K562 (cell line): ENCODE results near the gene RAD54L. TPM values are rescaled to one million over a fixed set of nuclear protein-coding genes. Genes with fewer than 3 reads are reported as not detected.

Experiments used
- ATAC-seq: fragments of 200-7000 bp; cut with Tn5 transposase; 3 replicates; pipeline ENCODE4 v1.9.1; 2020; ENCODE audit warnings: moderate library complexity
- BruUV-seq: library from RNA; stranded (reverse); fragments of 400-500 nt; replicated peaks from 2 replicates; lab custom pipeline; 2021; lab: Mats Ljungman, UMichigan
- CTCF ChIA-PET: fragments of 300-600 bp; formaldehyde crosslinking; extraction: SDS; loops from one replicate; lab custom pipeline; 2021; ENCODE audit warnings: low intra/inter-chr PET ratio; lab: Yijun Ruan, JAX
- POLR2A ChIA-PET: fragments of 300-600, 350-650 bp; sonication (Branson Sonifier 250); formaldehyde crosslinking; extraction: SDS; loops from one replicate; lab custom pipeline; 2021; ENCODE audit warnings: antibody characterized with exemption, inconsistent platforms; lab: Yijun Ruan, JAX
- DNase-seq, 4 experiments: peaks; one replicate each; pipeline versions ENCODE4 v3.0.0 to v3.0.0-alpha.2; 2011 to 2018; ENCODE audit warnings: low spot score in 3 of 4, mixed read lengths in 3 of 4; ENCODE audit errors: extremely low read depth in 1 of 4
- FAIRE-seq: peaks from 2 replicates; lab custom pipeline; 2011; peaks lifted over from hg19 to GRCh38; lab: Jason Lieb, UNC
- H2AFZ ChIP-seq: 2 replicates; pipeline ENCODE4 v1.6.0; 2011; ENCODE audit warnings: low read depth, low read length, control low read depth, inconsistent platforms
- H3K27ac ChIP-seq: fragments of 200-600 bp; 3 replicates; pipeline ENCODE4 v1.8.0; 2011; ENCODE audit warnings: low read depth, mild to moderate bottlenecking, control low read depth, inconsistent platforms, low read length, moderate library complexity, mixed read lengths; ENCODE audit errors: extremely low read depth
- H3K27me3 ChIP-seq, 2 experiments: fragments of 300-600 bp in 1 of 2; 2 replicates in 1 of 2; 3 replicates in 1 of 2; pipeline versions ENCODE4 v1.6.0 to v1.8.0; 2011; ENCODE audit warnings: inconsistent platforms in 2 of 2, low read length in 2 of 2, mild to moderate bottlenecking in 1 of 2, mixed read lengths in 1 of 2, moderate library complexity in 1 of 2; ENCODE audit not compliant: control insufficient read depth in 2 of 2, insufficient read depth in 2 of 2
- H3K36me3 ChIP-seq: fragments of 300-600 bp; 3 replicates; pipeline ENCODE4 v1.8.0; 2011; ENCODE audit warnings: mild to moderate bottlenecking, low read length, inconsistent platforms; ENCODE audit not compliant: control insufficient read depth, insufficient read depth
- H3K4me1 ChIP-seq, 2 experiments: fragments of 200-600 bp in 1 of 2; replicated peaks in 1 of 2; 2 replicates in 1 of 2; 3 replicates in 1 of 2; pipeline versions ENCODE4 v1.5.1 to v1.8.0; 2011; ENCODE audit warnings: inconsistent platforms in 2 of 2, low read length in 2 of 2, mild to moderate bottlenecking in 1 of 2, mixed read lengths in 1 of 2, moderate library complexity in 1 of 2; ENCODE audit not compliant: control insufficient read depth in 2 of 2, insufficient read depth in 2 of 2
- H3K4me2 ChIP-seq: 2 replicates; pipeline ENCODE4 v1.6.1; 2011; ENCODE audit warnings: low read length, control low read depth, inconsistent platforms, mixed read lengths; ENCODE audit not compliant: insufficient read depth
- H3K4me3 ChIP-seq: fragments of 200-600 bp; sonication (generic), shearing (Covaris generic); 2 replicates; pipeline ENCODE4 v1.5.1; 2016; ENCODE audit warnings: control low read depth, inconsistent platforms
- H3K79me2 ChIP-seq: fragments of 200-600 bp; 3 replicates; pipeline ENCODE4 v1.8.0; 2011; ENCODE audit warnings: low read length, inconsistent platforms; ENCODE audit not compliant: control insufficient read depth, insufficient read depth
- H3K9ac ChIP-seq, 2 experiments: 2 replicates each; pipeline versions ENCODE4 v1.6.0 to v1.6.1; 2011; ENCODE audit warnings: low read depth in 2 of 2, low read length in 2 of 2, control low read depth in 1 of 2, inconsistent platforms in 1 of 2, mild to moderate bottlenecking in 1 of 2, mixed read lengths in 1 of 2; ENCODE audit not compliant: insufficient read depth in 1 of 2
- H3K9me1 ChIP-seq: one replicate; pipeline ENCODE4 v1.6.0; 2011; ENCODE audit warnings: inconsistent platforms, mild to moderate bottlenecking, low read length, moderate library complexity; ENCODE audit not compliant: control insufficient read depth, insufficient read depth
- H3K9me3 ChIP-seq: replicated peaks from 2 replicates; pipeline ENCODE4 v1.5.1; 2011; ENCODE audit warnings: low read depth, low read length, inconsistent platforms; ENCODE audit not compliant: control insufficient read depth, insufficient read depth
- H4K20me1 ChIP-seq: replicated peaks from 2 replicates; pipeline ENCODE4 v1.6.1; 2011; ENCODE audit warnings: low read length, inconsistent platforms, mixed read lengths; ENCODE audit not compliant: control insufficient read depth, insufficient read depth
- FOXP1 ChIP-seq: sonication (generic); formaldehyde crosslinking; IDR thresholded peaks from 2 replicates; pipeline ENCODE4 v1.8.0; 2022; ENCODE audit warnings: mild to moderate bottlenecking, missing genetic modification reagents
- JUN ChIP-seq, 2 experiments: sonication (generic) in 1 of 2; formaldehyde crosslinking in 1 of 2; IDR thresholded peaks; 2 replicates each; pipeline versions ENCODE4 v1.6.1 to v1.8.0; 2012 to 2022; ENCODE audit warnings: borderline replicate concordance in 2 of 2, mild to moderate bottlenecking in 2 of 2, improper control_type of control experiment in 1 of 2, low read depth in 1 of 2, low read length in 1 of 2, missing genetic modification reagents in 1 of 2
- MCM7 ChIP-seq, 2 experiments: fragments of 450-650 bp; IDR thresholded peaks; 2 replicates each; pipeline ENCODE4 v1.6.1; 2016 to 2018
- PML ChIP-seq: IDR thresholded peaks from 2 replicates; pipeline ENCODE4 v1.6.1; 2012; ENCODE audit warnings: low read length, inconsistent platforms
- SRSF7 ChIP-seq: fragments of 200-400 bp; formaldehyde crosslinking; optimal IDR thresholded peaks from 2 replicates; pipeline ENCODE3; 2017; ENCODE audit warnings: mild to moderate bottlenecking, low read depth, low read length
- THRAP3 ChIP-seq: fragments of 450-650 bp; IDR thresholded peaks from 2 replicates; pipeline ENCODE4 v1.6.1; 2016; ENCODE audit warnings: mild to moderate bottlenecking, inconsistent platforms, borderline replicate concordance
- XRCC3 ChIP-seq: fragments of 450-650 bp; IDR thresholded peaks from 2 replicates; pipeline ENCODE4 v1.6.1; 2017; ENCODE audit warnings: mild to moderate bottlenecking, moderate library complexity
- WGBS: fragments of 100-300 bp; shearing (Covaris generic); methylation state at CpG from one replicate; pipeline ENCODE4 v1.1.6; 2016; ENCODE audit warnings: low coverage, mixed read lengths; ENCODE audit not compliant: insufficient coverage; ENCODE audit errors: missing lambda C conversion rate; 5-methylcytosine and 5-hydroxymethylcytosine counted together
- in situ Hi-C: fragments of 300-500 bp; cut with MboI; formaldehyde crosslinking; loops from 4 replicates; pipeline ENCODE4 v1.15.0; 2018; ENCODE audit warnings: inconsistent platforms, mixed read lengths
- intact Hi-C: fragments of 100-400 bp; cut with micrococcal nuclease; formaldehyde crosslinking; loops from 2 replicates; pipeline ENCODE4 v1.14.2; 2022
- polyA plus RNA-seq, 8 experiments: library from polyadenylated mRNA; depleted of rRNA in 4 of 8; stranded (reverse) in 5 of 8; unstranded in 3 of 8; fragments of >200 nt; fragmentation: Nextera tagmentation in 2 of 8; fragmentation: Illumina TruSeq in 1 of 8; extraction: Ambion mirVana in 2 of 8; extraction: Trizol in 1 of 8; gene quantifications; 2 replicates each; pipeline versions ENCODE4 v1.2.1 to v1.2.3, GENCODE V29; 2011 to 2014; ENCODE audit warnings: inconsistent platforms in 1 of 8, missing spikeins in 1 of 8
- total RNA-seq, 7 experiments: library from RNA; depleted of rRNA in 6 of 7; stranded (reverse); fragments of >200 nt in 6 of 7; fragmentation: Illumina TruSeq in 2 of 7; extraction: Trizol in 2 of 7; gene quantifications; 2 replicates each; pipeline versions ENCODE4 v1.2.1 to v1.2.3, GENCODE V29; 2011 to 2021; ENCODE audit warnings: low replicate concordance in 1 of 7
- TF ChIP-seq, protein P1 (sequence below), 2 experiments: IDR thresholded peaks; 2 replicates each; pipeline ENCODE4 v1.6.1; 2011; ENCODE audit warnings: borderline replicate concordance in 1 of 2, control low read depth in 1 of 2, low read depth in 1 of 2, low read length in 1 of 2, mild to moderate bottlenecking in 1 of 2, mixed read lengths in 1 of 2, moderate library complexity in 1 of 2; ENCODE audit not compliant: insufficient read depth in 1 of 2, insufficient read length in 1 of 2, poor library complexity in 1 of 2, severe bottlenecking in 1 of 2; ENCODE audit errors: extremely low read depth in 1 of 2
- TF ChIP-seq, protein P2 (sequence below): fragments of 250-450 bp; sonication (Bioruptor Pico); IDR thresholded peaks from 2 replicates; pipeline ENCODE4 v1.8.0; 2021; ENCODE audit warnings: mild to moderate bottlenecking, moderate library complexity
- TF ChIP-seq, protein P3 (sequence below), 2 experiments: IDR thresholded peaks in 1 of 2; conservative IDR thresholded peaks in 1 of 2; 2 replicates each; pipeline ENCODE4 v1.6.1; 2016; ENCODE audit warnings: low read depth in 2 of 2, mild to moderate bottlenecking in 1 of 2, missing compliant biosample characterization in 1 of 2, missing genetic modification characterization in 1 of 2, moderate library complexity in 1 of 2

Gene RAD54L
- total and polyA plus RNA-seq, 9 of the 15 experiments (the other 6 are each of a cell fraction or from before 2014, with no cell fraction given), result 17.9 to 92.3 (median 37.5) TPM

DNA sequence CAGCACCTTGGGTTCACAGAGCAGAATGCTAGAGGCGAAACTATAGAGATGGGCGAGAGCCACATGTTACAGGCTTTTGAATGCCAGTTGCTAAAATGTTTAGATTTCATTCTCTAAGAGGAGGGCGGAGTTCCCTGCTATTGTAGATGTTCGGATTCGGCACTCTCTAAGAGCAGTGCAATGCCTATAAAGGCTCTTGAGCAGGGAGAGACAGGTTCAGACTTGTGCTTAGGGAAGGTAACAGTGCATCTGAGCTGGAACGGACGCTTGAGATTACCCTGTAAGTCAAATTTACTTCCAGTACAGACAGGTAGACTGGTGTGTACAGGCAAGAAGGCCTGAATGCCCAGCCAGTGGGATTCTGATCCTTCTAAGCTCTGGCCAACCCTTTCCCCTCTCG is 29.1 kb upstream of the RAD54L start:
- H3K27me3 ChIP-seq, result no peaks in the 10 kb centered on the region
- no peaks in the 10 kb centered on the region for H3K79me2 ChIP-seq
- H3K4me1 ChIP-seq, result peaks cover 0 to 5% of the 10 kb centered on the region in 2 experiments; a peak in 2 of 5 replicates
- DNase-seq, result no peak
- H3K4me3 ChIP-seq, result no peak overlapping the region
- H2AFZ ChIP-seq, result peak overlapping the region; percentile 35
- no TSS peak for BruUV-seq
- CTCF ChIA-PET, result no interaction called here
- FAIRE-seq, result no peak
- no peak overlapping the region for H3K27ac ChIP-seq
- POLR2A ChIA-PET, result interaction anchor here (0.6 to 1.8 kb wide), 7 partner anchors 10 to 1021 kb away, joined by 3 to 6 read pairs (median 3); no protein-coding TSS in a partner anchor
- WGBS, result 45% methylated on average over 8 of the region's 8 CpGs
- no peaks in the 10 kb centered on the region for H3K9me3 ChIP-seq
- no peaks in the 10 kb centered on the region for H3K9me1 ChIP-seq
- intact Hi-C loops (loop anchor here (5.0 kb wide), 1 partner anchor 996 kb away; no protein-coding TSS in a partner anchor), in situ Hi-C loops (no loop called here)
- H4K20me1 ChIP-seq, result no peaks in the 10 kb centered on the region
- ATAC-seq, result no peak
- no peak overlapping the region for H3K9ac ChIP-seq
- no peak overlapping the region for H3K4me2 ChIP-seq
- H3K36me3 ChIP-seq, result no peaks in the 10 kb centered on the region
- TF ChIP-seq, protein P1, sequence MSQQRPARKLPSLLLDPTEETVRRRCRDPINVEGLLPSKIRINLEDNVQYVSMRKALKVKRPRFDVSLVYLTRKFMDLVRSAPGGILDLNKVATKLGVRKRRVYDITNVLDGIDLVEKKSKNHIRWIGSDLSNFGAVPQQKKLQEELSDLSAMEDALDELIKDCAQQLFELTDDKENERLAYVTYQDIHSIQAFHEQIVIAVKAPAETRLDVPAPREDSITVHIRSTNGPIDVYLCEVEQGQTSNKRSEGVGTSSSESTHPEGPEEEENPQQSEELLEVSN (IDR thresholded peaks at IDR 0.05; ENCODE audit: borderline replicate concordance in 1 of 2, extremely low read depth in 1 of 2, insufficient read depth in 1 of 2, insufficient read length in 1 of 2, low read depth in 1 of 2, low read length in 1 of 2, poor library complexity in 1 of 2, severe bottlenecking in 1 of 2), result no peak
- no peak for TF ChIP-seq THRAP3
- no peak for TF ChIP-seq MCM7 (IDR thresholded peaks at IDR 0.05)
- TF ChIP-seq, protein P2, sequence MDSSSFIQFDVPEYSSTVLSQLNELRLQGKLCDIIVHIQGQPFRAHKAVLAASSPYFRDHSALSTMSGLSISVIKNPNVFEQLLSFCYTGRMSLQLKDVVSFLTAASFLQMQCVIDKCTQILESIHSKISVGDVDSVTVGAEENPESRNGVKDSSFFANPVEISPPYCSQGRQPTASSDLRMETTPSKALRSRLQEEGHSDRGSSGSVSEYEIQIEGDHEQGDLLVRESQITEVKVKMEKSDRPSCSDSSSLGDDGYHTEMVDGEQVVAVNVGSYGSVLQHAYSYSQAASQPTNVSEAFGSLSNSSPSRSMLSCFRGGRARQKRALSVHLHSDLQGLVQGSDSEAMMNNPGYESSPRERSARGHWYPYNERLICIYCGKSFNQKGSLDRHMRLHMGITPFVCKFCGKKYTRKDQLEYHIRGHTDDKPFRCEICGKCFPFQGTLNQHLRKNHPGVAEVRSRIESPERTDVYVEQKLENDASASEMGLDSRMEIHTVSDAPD (CRISPR knock-in tag), result no peak
- TF ChIP-seq PML, result no peak
- no peak for TF ChIP-seq SRSF7
- no peak for TF ChIP-seq FOXP1 (CRISPR knock-in tag)
- TF ChIP-seq XRCC3, result no peak
- TF ChIP-seq JUN (IDR thresholded peaks at IDR 0.05; ENCODE audit: borderline replicate concordance, low read depth, low read length), result no peak
- no peak for TF ChIP-seq JUN (CRISPR knock-in tag; IDR thresholded peaks at IDR 0.05; ENCODE audit: borderline replicate concordance)
- TF ChIP-seq, protein P3, sequence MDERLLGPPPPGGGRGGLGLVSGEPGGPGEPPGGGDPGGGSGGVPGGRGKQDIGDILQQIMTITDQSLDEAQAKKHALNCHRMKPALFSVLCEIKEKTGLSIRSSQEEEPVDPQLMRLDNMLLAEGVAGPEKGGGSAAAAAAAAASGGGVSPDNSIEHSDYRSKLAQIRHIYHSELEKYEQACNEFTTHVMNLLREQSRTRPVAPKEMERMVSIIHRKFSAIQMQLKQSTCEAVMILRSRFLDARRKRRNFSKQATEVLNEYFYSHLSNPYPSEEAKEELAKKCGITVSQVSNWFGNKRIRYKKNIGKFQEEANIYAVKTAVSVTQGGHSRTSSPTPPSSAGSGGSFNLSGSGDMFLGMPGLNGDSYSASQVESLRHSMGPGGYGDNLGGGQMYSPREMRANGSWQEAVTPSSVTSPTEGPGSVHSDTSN (CRISPR knock-in tag; IDR thresholded peaks at IDR 0.05; ENCODE audit: low read depth), result no peak
- TF ChIP-seq, protein P3 (tag; conservative IDR thresholded peaks at IDR 0.05; ENCODE audit: low read depth), result no peak
